IPS DF 6.9 (cell line): ENCODE measurements around the gene ATP6V0C.
"Not testable (repeated sequence)": the region's sequence is repeated elsewhere in the genome, so short reads cannot be mapped to it uniquely, and the experiment has no call there.

Source experiments
- DNase-seq: peaks from one replicate; pipeline ENCODE4 v3.0.0-alpha.2; 2013; ENCODE audit warnings: low read depth, low spot score
- H3K27ac ChIP-seq: one replicate; pipeline ENCODE4 v1.5.1; 2013; ENCODE audit warnings: low read length, control low read depth
- H3K27me3 ChIP-seq: 2 replicates; pipeline ENCODE4 v1.6.1; 2013; ENCODE audit warnings: mild to moderate bottlenecking, low read length; ENCODE audit not compliant: control insufficient read depth, insufficient read depth
- H3K36me3 ChIP-seq: 2 replicates; pipeline ENCODE4 v1.6.1; 2013; ENCODE audit warnings: low read length; ENCODE audit not compliant: control insufficient read depth, insufficient read depth
- H3K4me1 ChIP-seq: 2 replicates; pipeline ENCODE4 v1.6.1; 2013; ENCODE audit warnings: low read length; ENCODE audit not compliant: control insufficient read depth, insufficient read depth
- H3K4me3 ChIP-seq: 2 replicates; pipeline ENCODE4 v1.5.1; 2013; ENCODE audit warnings: mild to moderate bottlenecking, low read length
- H3K9me3 ChIP-seq: 2 replicates; pipeline ENCODE4 v1.6.1; 2013; ENCODE audit warnings: low read length, inconsistent platforms; ENCODE audit not compliant: control insufficient read depth, insufficient read depth
- WGBS: extraction: QIAGEN DNeasy Blood & Tissue Kit; methylation state at CpG from one replicate; pipeline ENCODE4 v1.1.7; 2013; ENCODE audit warnings: mixed read lengths, missing lambda C conversion rate; ENCODE audit not compliant: insufficient read length, insufficient coverage; 5-methylcytosine and 5-hydroxymethylcytosine counted together

The ATP6V0C gene

GRCh38 chr16:2531371-2531695 is 17.6 kb downstream of the ATP6V0C start, which contains the start of gene CEMP1:
Gene CEMP1, minus strand, starts transcription at chr16:2531408. Its CDS starts 335 bp downstream, at chr16:2531073.
- peak within 1 kb of the TSS; percentile 46; the same call in 1 of the 2 replicates for H3K4me3 ChIP-seq
- DNase-seq = no peak
- peaks cover 18% of the 10 kb centered on the region for H3K36me3 ChIP-seq
- no peak within 1 kb of the TSS for H3K27ac ChIP-seq
- H3K4me1 ChIP-seq = peaks cover 3% of the 10 kb centered on the region
- no CpG with 5 or more reads among the region's 11 CpGs for WGBS
- H3K27me3 ChIP-seq = no peaks in the 10 kb centered on the region
- no peaks in the 10 kb centered on the region for H3K9me3 ChIP-seq

DNA sequence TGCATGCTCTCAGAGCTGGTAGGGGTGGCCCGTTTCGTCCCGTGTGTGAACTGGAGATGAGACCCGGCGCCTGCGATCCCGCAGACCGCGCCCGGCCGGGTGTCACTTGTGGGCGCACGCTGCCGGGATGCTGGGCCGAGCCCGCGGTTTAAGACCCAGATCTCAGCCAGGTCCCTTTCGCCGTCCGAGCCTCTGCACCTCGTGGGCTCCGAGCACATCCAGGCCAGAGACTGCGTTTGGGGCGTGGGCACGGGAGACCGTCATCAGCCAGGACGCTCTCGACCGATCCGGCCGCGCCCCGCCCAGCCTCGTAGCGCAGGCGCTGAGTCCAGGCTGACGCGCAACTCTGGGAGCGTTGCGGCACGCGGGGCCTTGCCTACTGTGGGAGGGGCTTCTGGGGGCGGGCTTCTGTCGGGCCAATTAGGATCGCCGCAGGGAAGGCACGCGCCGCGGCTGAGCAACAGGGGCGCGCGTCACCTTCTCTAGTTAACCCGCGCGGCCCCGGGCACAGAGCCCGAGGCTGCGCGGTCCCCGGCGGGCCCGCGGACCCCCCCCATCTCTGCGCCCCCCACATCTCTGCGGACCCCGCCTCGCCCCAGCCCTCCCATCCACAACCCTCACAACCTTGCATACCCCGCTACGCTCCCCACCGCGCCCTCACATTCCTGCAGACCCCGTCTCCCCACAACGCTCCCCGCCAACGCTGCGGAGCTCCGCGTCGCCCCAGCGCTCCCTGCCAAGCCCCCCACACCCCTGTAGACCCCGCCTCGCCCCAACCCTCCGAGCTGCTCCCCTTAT is 18.1 kb downstream of the ATP6V0C start:
- H3K4me1 ChIP-seq = peaks cover 3% of the 10 kb centered on the region
- no peak overlapping the region for H3K27ac ChIP-seq

DNA sequence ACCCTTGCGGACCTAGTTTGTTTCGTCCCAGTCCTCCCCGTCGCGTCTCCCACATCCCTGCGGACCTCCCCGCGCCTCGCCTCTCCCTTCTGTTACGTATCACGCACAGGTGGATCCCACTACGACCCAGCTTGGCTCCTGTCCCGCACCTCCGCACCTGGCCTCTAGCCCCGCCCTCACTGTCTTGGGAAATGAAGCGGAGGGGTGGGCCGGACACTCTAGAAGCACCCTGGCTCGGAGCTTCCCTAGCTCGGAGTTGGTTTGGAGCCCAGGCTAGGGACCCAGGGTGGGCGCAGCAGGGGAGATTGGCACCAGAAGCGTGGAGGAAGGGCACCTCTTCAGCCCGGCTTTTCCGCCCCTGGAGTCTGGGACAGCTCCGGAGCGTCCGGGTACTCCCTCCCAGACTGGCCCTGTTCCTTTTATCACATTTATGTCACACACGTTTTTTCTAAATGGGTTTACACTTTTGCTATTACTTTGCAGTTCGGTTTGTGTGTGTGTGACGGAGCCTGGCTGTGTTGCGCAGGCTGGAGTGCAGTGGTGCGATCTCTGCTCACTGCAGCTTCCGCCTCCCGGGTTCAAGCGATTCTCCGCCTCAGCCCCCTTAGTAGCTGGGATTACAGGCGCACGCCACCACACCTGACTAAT is 18.9 kb downstream of the ATP6V0C start:
- peaks cover 3% of the 10 kb centered on the region for H3K4me1 ChIP-seq
- no CpG with 5 or more reads among the region's 37 CpGs for WGBS
- H3K27me3 ChIP-seq = no peaks in the 10 kb centered on the region
- DNase-seq = no peak
- peaks cover 14% of the 10 kb centered on the region; the same call in 1 of the 2 replicates for H3K36me3 ChIP-seq
- no peaks in the 10 kb centered on the region for H3K9me3 ChIP-seq
- H3K4me3 ChIP-seq = peak overlapping the region; percentile 46; the same call in 1 of the 2 replicates
- no peak overlapping the region for H3K27ac ChIP-seq

More for the DNA sequence above, 18.1 kb downstream of the ATP6V0C start:
- WGBS = no CpG with 5 or more reads among the region's 84 CpGs
- H3K4me3 ChIP-seq = peak overlapping the region; percentile 46; the same call in 1 of the 2 replicates
- no peaks in the 10 kb centered on the region for H3K27me3 ChIP-seq
- DNase-seq = peak; percentile 91
- peaks cover 17% of the 10 kb centered on the region for H3K36me3 ChIP-seq
- H3K9me3 ChIP-seq = no peaks in the 10 kb centered on the region

- H3K27ac ChIP-seq, H3K36me3 ChIP-seq, H3K4me3 ChIP-seq, DNase-seq, H3K27me3 ChIP-seq, H3K4me1 ChIP-seq, H3K9me3 ChIP-seq: not testable (repeated sequence)
- WGBS = no CpG with 5 or more reads among the region's 16 CpGs
These were observed 19.5 kb downstream of the ATP6V0C start for GRCh38 chr16:2533142-2533755.

DNA sequence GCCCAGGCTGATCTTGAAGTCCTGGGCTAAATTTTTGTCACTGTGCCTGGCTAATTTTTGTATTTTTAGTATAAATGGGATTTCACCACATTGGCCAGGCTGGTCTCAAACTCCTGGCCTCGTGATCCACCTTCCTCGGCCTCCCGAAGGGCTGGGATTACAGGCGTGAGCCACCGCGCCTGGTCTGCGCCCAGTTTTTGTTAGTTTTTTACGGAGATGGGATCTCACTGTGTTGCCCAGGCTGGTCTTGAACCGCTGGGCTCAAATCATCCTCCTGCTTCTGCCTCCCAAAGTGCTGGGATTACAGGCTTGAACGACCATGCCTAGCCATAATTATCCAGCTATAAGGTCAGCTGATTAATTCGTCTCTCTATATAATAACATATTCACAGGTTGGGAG is 20.2 kb downstream of the ATP6V0C start:
- Histone ChIP-seq H3K36me3 (0 out of 2 replicates have a peak, but pooled peaks cover 3% of the 10 kb centered on the region), H3K27ac (no peak overlapping the region), H3K9me3 (no peaks in the 10 kb centered on the region), H3K27me3 (no peaks in the 10 kb centered on the region), H3K4me3 (no peak overlapping the region), H3K4me1 (peaks cover 3% of the 10 kb centered on the region)
- WGBS = no CpG with 5 or more reads among the region's 11 CpGs
- DNase-seq = no peak

- DNase-seq, H3K27ac ChIP-seq, H3K4me3 ChIP-seq, H3K4me1 ChIP-seq, H3K9me3 ChIP-seq, H3K36me3 ChIP-seq, H3K27me3 ChIP-seq: not testable (repeated sequence)
- no CpG with 5 or more reads among the region's 5 CpGs for WGBS
These were observed 20.6 kb downstream of the ATP6V0C start for GRCh38 chr16:2534335-2534734.

DNA sequence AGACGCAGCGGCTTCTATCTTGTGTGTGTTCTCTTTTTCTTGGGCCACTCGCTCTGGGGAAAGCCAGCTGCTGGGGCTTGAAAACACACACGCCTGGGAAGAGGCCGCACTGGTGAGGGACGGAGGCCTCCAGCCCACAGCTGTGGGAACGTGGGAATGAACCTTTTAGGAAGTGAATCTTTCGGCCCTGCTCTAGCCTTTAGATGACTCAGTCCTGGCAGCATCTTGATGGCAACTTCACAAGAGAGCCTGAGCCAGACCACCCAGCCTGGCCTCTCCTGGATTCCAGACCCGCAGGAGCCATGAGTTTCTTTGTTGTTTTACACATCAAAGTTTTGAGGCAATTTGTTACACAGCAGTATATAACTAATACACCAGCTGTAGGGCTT is 21.9 kb downstream of the ATP6V0C start:
- Histone ChIP-seq H3K27me3 (no peaks in the 10 kb centered on the region), H3K36me3 (no peaks in the 10 kb centered on the region), H3K27ac (no peak overlapping the region), H3K4me3 (no peak overlapping the region), H3K9me3 (no peaks in the 10 kb centered on the region), H3K4me1 (peaks cover 3% of the 10 kb centered on the region)
- whole genome bisulfite sequencing = no CpG with 5 or more reads among the region's 9 CpGs
- no peak for DNase-seq

GRCh38 chr16:2537451-2538379 is 24.0 kb downstream of the ATP6V0C start, which contains the start of gene PDPK1:
Gene PDPK1, plus strand, starts transcription at chr16:2538021. Its CDS starts 92 bp downstream, at chr16:2538113.
- WGBS = no CpG with 5 or more reads among the region's 126 CpGs
- DNase-seq = peak; percentile 90
- H3K27ac ChIP-seq = no peak within 1 kb of the TSS
- H3K27me3 ChIP-seq = no peaks in the 10 kb centered on the region
- H3K9me3 ChIP-seq = no peaks in the 10 kb centered on the region
- peak within 1 kb of the TSS; percentile 94 for H3K4me3 ChIP-seq
- no peaks in the 10 kb centered on the region for H3K36me3 ChIP-seq
- no peaks in the 10 kb centered on the region for H3K4me1 ChIP-seq

DNA sequence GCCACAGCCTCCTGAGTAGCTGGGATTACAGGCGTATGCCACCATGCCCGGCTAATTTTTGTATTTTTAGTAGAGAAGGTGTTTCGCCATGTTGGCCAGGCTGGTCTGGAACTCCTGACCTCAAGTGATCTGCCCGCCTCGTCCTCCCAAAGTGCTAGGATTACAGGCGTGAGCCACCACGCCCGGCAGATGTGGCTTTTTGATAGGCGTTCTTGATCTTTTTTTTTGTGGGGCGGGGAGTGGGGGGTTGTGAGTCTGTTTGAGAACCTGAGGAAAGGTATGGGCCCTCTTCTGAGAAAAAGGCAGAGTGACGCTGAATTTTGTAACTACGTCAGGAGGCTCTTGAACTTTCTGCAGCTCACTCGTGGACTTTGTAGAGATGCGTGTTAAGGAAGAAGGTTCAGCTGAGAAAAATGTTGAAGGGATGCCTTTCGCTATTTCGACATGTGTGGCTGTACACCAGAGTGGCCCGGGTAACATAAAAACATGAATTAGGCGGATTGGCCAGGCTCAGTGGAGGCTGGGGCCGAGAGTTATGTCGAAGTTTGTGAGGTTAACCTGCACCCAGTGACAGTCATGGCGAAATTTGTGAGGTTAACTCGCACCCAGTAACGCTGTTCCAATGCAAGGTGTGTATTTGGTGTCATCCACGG is 25.6 kb downstream of the ATP6V0C start:
- H3K36me3 ChIP-seq, H3K27ac ChIP-seq, H3K9me3 ChIP-seq, H3K27me3 ChIP-seq, DNase-seq, H3K4me1 ChIP-seq, H3K4me3 ChIP-seq: not testable (repeated sequence)
- no CpG with 5 or more reads among the region's 24 CpGs for WGBS
